NCI-H446 treated with DMSO at 0.1 percent for 48 hours (cell line): ENCODE measurements around the gene PARD6G.

Source experiments
- DNase-seq: peaks from one replicate; lab custom pipeline; 2025; lab: John Stamatoyannopoulos, UW

Gene PARD6G

GRCh38 chr18:80107426-80107825, 139.9 kb downstream of the PARD6G start:
- no peak for DNase-seq
